Measurements from ENCODE around the gene CLDN6. TPM values are rescaled to one million over a fixed set of nuclear protein-coding genes. Genes with fewer than 3 reads are reported as not detected.

The CLDN6 gene
- total RNA-seq, 1 donor from 2014 or later: 33.0 TPM

DNA sequence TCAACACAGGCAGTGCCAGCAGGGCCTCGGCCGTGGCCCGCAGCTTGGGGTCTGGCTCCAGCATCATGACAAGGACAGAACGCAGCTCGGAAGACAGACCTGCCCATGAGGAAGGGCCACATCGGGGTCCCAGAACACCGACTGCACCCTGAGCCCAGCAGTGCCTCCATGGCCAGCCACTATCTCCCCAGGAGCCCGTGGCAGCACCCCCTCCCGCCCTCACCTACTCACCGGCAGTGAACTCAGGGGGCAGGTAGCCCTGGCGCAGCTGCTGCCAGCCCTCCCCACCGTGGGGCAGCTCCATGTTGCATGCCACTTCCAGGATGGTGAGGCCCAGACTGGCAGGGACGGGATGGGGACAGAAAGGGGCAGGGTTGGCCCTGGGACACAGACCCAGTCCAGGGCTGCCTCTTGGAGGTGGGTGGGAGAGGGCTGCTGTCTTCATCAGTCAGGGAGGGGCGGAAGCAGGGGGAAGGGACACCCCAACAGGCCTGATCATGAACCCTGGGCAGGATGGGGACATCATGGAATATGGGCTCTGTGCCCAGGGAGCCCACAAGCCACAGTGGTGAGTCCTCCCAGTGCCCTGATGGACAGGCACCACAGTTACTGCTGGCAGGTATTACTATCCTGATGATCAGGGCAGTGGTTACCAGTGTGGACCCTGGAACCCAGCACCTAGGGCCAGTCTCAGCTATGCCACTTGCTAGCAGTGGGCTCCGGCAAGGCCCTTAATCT, 43.5 kb downstream of the CLDN6 start:
- Mint-ChIP-seq H3K27ac (ENCODE audit: unreplicated experiment) (no peak overlapping the region), H3K4me3 (ENCODE audit: unreplicated experiment) (no peak overlapping the region), H3K9me3 (ENCODE audit: unreplicated experiment) (no peaks in the 10 kb centered on the region), H3K27me3 (ENCODE audit: unreplicated experiment) (peaks cover 8% of the 10 kb centered on the region), H3K4me1 (ENCODE audit: unreplicated experiment) (no peaks in the 10 kb centered on the region), H3K36me3 (ENCODE audit: low read depth, unreplicated experiment) (peaks cover 3% of the 10 kb centered on the region)
- DNase-seq (ENCODE audit: low spot score): no peak
- TF ChIP-seq CTCF (IDR thresholded peaks at IDR 0.05; ENCODE audit: unreplicated experiment): no peak

DNA sequence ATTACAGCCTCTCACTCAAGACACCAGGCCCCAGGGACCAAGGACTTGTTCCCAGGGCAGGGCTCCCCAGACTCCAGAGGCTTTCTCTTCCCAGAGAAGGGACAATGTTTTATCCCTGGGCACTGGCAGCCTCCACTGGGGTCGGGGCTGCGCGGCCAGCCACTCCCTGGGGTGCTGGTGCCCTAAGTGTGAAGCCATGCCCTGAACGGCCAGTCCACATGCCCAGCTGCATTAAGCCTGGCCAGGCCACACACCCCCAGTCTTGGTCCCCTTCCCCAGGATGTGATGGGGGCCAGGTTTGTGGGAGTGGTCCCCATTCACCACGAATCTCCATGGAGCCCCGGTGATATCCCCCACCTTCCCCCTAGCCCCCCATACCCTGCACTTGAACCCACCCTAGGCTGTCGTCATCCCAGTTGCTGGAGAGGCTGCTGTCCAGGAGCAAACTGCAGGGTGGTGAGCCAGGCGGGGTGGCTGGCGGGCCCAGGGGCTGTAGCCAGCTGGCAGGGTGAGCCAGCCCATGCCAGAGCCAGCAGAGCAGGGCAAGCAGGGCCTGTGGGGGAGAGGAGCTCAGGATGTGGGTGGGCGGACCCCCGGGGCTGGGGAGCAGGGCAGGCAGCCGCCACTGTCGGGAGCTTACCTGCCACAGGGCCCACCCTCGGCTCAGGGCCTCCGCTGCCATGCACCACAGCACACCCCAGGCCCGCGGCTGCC, 44.2 kb downstream of the CLDN6 start:
- H3K9me3 Mint-ChIP-seq (ENCODE audit: unreplicated experiment): no peaks in the 10 kb centered on the region
- no peak overlapping the region for H3K4me3 Mint-ChIP-seq (ENCODE audit: unreplicated experiment)

GRCh38 chr16:2973093-2973492, 44.9 kb downstream of the CLDN6 start:
- Mint-ChIP-seq H3K36me3 (ENCODE audit: low read depth, unreplicated experiment) (peaks cover 7% of the 10 kb centered on the region), H3K4me1 (ENCODE audit: unreplicated experiment) (peaks cover 6% of the 10 kb centered on the region), H3K27ac (ENCODE audit: unreplicated experiment) (no peak overlapping the region), H3K27me3 (ENCODE audit: unreplicated experiment) (peaks cover 16% of the 10 kb centered on the region), H3K9me3 (ENCODE audit: unreplicated experiment) (no peaks in the 10 kb centered on the region), H3K4me3 (ENCODE audit: unreplicated experiment) (no peak overlapping the region)
- no peak for DNase-seq (ENCODE audit: low spot score)
- TF ChIP-seq CTCF (IDR thresholded peaks at IDR 0.05; ENCODE audit: unreplicated experiment): no peak

More for the DNA sequence above, 44.2 kb downstream of the CLDN6 start:
- no peak for DNase-seq (ENCODE audit: low spot score)
- H3K4me1 Mint-ChIP-seq (ENCODE audit: unreplicated experiment): no peaks in the 10 kb centered on the region
- peaks cover 3% of the 10 kb centered on the region for H3K36me3 Mint-ChIP-seq (ENCODE audit: low read depth, unreplicated experiment)
- peaks cover 9% of the 10 kb centered on the region for H3K27me3 Mint-ChIP-seq (ENCODE audit: unreplicated experiment)
- no peak for TF ChIP-seq CTCF (IDR thresholded peaks at IDR 0.05; ENCODE audit: unreplicated experiment)
- H3K27ac Mint-ChIP-seq (ENCODE audit: unreplicated experiment): no peak overlapping the region

GRCh38 chr16:2971985-2972784, 45.8 kb downstream of the CLDN6 start:
- H3K27me3 Mint-ChIP-seq (ENCODE audit: unreplicated experiment): peaks cover 17% of the 10 kb centered on the region
- peaks cover 8% of the 10 kb centered on the region for H3K36me3 Mint-ChIP-seq (ENCODE audit: low read depth, unreplicated experiment)
- DNase-seq (ENCODE audit: low spot score): no peak
- H3K27ac Mint-ChIP-seq (ENCODE audit: unreplicated experiment): peak overlapping the region; percentile 31
- H3K4me3 Mint-ChIP-seq (ENCODE audit: unreplicated experiment): peak overlapping the region; percentile 47
- H3K9me3 Mint-ChIP-seq (ENCODE audit: unreplicated experiment): no peaks in the 10 kb centered on the region
- TF ChIP-seq CTCF (IDR thresholded peaks at IDR 0.05; ENCODE audit: unreplicated experiment): no peak
- H3K4me1 Mint-ChIP-seq (ENCODE audit: unreplicated experiment): peaks cover 6% of the 10 kb centered on the region
